GM10266 (cell line): ENCODE results near the gene AKAP5.

Source experiments
- DNase-seq: peaks from one replicate; pipeline ENCODE4 v3.0.0; 2012; ENCODE audit errors: extremely low spot score
- TF ChIP-seq, protein P1 (sequence below): IDR thresholded peaks from 2 replicates; pipeline ENCODE4 v1.5.1; 2012; ENCODE audit warnings: mild to moderate bottlenecking, low read depth; ENCODE audit not compliant: control insufficient read depth, insufficient read depth; ENCODE audit errors: missing control alignments

Gene AKAP5

DNA sequence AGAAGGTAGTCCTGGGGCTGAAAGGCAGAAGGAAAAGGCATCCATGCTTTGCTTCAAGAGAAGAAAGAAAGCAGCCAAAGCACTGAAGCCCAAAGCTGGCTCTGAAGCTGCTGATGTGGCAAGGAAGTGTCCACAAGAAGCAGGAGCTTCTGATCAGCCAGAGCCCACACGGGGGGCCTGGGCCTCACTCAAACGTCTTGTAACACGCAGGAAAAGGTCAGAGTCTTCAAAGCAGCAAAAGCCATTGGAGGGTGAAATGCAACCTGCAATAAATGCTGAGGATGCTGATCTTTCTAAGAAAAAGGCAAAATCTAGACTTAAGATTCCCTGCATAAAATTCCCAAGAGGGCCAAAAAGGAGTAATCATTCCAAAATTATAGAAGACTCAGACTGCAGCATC is 3.2 kb downstream of the AKAP5 start:
- TF ChIP-seq, protein P1, sequence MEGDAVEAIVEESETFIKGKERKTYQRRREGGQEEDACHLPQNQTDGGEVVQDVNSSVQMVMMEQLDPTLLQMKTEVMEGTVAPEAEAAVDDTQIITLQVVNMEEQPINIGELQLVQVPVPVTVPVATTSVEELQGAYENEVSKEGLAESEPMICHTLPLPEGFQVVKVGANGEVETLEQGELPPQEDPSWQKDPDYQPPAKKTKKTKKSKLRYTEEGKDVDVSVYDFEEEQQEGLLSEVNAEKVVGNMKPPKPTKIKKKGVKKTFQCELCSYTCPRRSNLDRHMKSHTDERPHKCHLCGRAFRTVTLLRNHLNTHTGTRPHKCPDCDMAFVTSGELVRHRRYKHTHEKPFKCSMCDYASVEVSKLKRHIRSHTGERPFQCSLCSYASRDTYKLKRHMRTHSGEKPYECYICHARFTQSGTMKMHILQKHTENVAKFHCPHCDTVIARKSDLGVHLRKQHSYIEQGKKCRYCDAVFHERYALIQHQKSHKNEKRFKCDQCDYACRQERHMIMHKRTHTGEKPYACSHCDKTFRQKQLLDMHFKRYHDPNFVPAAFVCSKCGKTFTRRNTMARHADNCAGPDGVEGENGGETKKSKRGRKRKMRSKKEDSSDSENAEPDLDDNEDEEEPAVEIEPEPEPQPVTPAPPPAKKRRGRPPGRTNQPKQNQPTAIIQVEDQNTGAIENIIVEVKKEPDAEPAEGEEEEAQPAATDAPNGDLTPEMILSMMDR, result no peak
- DNase-seq, result no peak

DNA sequence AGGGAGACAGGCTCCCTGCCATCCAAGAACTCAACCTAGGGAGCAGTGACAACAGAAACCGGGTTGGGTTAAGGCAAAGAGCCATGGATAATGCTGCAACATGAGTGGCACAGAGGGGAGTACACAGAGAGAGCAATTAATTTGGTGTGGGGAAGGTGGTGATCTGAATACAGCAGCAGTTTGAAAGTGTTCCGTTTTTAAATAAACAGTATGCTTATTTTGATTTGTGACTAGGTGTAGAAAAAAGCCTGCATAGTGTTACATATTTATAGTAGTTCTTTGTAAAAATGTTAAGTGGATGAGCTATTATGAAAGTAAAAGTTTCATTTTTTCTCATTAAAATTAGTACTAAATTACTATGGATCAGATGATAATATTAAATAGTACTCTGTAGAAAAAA is 8.7 kb downstream of the AKAP5 start:
- TF ChIP-seq, protein P1, result no peak
- DNase-seq, result no peak

DNA sequence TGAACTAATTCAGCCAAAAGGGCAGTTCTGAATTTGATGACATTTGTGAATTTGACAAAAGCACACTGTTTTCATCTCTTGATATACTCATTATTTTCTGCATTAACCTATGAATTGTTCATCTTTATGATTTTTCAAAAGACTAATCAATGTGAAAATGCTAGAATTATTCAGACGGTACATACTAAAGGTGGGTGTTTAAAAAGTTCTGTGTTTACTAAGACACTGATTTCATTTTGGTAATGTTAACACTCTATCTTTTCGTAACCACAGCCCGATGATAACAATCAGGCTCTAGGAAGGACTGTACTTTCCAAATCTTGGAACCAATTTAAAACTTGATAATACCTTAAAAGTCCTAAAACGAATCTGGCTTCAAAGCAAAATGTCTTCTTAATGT is 9.4 kb downstream of the AKAP5 start:
- TF ChIP-seq, protein P1, result no peak
- no peak for DNase-seq

DNA sequence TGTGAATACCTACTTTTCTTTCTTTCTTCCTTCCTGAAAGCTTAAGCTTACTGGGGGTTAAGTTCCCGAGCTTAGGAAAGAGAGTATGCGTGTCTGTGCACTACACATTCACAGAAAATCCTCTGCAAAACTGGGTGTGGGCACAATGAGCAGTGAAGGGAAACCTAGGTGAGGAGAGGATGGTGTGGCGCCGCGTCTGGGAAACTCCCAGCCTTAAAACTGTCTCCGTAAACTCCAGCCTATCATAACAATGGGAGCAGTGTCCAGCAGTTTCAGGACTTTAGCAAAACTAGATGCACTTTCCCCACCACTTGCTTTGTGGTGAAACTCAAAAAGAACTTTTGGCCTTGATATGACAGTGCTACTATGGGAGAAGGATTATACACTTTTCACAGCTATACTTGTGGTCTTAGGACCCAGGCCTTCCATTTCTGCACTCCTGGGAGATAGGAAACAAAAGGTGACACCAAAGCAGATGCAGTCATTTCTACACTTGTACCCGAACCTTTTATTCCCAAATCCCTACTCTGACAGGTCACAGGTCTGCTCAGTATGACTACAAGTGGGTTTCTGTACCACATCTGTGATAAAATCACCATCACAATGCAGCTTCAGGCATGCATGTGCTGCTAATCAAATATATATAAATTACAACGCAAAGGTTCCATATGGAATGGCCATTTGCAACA is 10.4 kb downstream of the AKAP5 start:
- DNase-seq, result no peak
- TF ChIP-seq, protein P1, result no peak

DNA sequence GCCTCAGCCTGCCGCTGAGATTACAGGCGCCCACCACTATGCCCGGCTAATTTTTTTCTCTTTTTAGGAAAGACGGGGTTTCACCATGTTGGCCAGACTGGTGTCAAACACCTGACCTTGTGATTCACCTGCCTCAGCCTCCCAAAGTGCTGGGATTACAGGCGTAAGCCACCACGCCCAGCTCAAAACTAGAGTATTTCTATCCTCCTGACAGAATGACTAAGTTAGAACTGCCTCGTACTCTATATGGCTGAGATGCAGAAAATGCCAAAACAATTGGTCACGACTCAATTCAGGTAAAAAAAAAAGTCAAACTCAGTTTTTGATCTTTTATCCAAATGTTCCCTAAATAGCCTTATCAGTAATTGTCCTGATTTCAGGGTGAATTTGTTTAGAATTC is 11.1 kb downstream of the AKAP5 start:
- no peak for DNase-seq
- TF ChIP-seq, protein P1, result no peak

DNA sequence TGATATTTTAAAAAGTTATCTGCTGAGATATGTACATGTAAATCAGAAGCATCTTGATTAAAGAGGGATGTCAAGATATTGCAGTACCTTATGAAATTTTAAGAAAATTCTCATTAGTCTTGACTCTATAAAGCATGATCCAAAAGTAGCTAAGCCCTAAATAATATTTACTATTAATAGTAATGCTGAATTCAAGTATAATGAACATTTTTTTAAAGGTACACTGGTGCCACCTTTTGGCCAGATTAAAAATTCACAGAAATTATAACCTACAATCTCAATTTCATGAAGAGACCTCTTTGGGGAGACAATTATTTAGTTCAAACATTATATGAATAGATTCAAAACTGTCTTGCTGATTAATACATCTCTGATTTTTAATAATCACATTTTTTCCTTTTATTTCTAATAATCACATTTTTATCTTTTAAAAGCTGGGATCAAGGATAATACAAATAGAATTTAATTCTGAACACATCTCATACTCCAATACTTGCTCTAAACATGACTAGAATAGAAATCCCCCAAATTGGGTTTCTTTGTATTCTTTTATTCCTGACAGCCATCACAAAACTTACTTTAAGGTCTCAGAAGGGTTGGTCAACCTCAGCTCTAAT is 13.4 kb downstream of the AKAP5 start:
- DNase-seq, result no peak
- TF ChIP-seq, protein P1, result peak; percentile 40

DNA sequence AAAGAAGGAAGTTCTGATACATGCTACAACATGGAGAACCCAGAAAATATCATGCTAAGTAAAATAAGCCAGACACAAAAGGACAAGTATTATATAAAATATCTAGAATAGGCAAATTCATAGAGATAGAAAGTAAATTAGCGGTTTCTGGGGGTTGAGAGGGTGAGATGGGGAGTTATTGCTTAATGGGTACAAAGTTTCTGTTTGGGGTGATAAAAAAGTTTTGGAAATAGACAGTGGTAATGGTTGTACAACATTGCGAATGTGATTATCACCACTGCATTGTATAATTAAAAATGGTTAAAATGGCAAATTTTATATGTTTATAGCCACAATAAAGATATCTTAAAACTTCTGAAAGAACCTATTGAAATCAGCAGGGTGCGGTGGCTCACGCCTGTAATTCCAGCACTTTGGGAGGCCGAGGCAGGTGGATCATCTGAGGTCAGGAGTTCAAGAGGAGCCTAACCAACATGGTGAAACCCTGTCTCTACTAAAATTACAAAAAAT is 23.3 kb downstream of the AKAP5 start:
- TF ChIP-seq, protein P1, result no peak
- no peak for DNase-seq
